NCI-H2029 (cell line): Measurements from ENCODE around the gene PEX26.
"Not testable (repeated sequence)": the region's sequence is repeated elsewhere in the genome, so short reads cannot be mapped to it uniquely, and the experiment has no call there.

ENCODE experiments used
- DNase-seq: peaks from one replicate; lab custom pipeline; 2025; lab: John Stamatoyannopoulos, UW

Gene PEX26

GRCh38 chr22:18077639-18078328 is at the start of gene PEX26:
TSS of gene PEX26 (plus strand) at chr22:18077990. CDS start at chr22:18078377, 387 bp downstream.
- DNase-seq, result peak; percentile 90

- no peak for DNase-seq
Observed at GRCh38 chr22:18028817-18029527, 48.8 kb upstream of the PEX26 start.

GRCh38 chr22:18029686-18030267 is 48.0 kb upstream of the PEX26 start:
- no peak for DNase-seq

GRCh38 chr22:18031695-18032454 is 45.9 kb upstream of the PEX26 start:
- peak; percentile 36 for DNase-seq

- no peak for DNase-seq
Observed at GRCh38 chr22:18032455-18033101, 45.2 kb upstream of the PEX26 start.

DNA sequence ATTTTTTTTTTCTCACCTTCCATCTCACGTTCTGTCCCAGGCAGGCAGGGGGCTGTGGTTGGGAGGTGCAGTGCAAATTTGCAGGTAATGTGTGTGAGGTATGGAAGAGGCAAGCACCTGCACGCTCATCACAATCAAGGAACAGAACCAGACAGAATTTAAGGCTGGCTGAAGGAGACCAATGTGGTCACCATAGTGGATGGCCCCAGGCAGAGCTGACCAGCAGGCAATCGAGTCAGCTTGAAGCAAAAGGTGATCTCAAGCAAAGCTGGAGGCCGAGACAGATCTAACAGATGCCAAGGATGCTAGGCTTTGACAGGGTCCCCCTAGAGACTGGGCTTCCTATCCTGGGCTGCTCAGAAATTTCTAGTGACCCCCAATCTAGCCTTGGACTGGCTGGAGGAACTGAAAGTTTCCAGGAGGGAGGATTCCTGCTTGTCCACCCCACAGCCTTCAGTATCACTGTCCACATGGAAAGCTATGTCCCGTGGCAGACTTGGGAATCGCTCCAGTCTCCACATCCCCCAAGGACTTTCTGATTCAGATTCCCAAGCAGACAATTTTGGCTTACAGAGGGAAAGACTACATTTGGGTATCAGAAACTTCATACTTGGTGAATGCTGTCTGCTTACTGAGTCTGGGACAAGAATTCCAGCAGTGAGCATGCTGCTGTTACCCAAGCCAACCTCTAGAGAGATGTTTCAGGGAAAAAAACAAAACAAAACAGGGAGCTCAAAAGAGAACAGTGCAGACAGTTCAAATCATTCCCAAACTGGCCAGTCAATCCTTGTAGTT is 44.4 kb upstream of the PEX26 start:
- no peak for DNase-seq

GRCh38 chr22:18034076-18034475 is 43.7 kb upstream of the PEX26 start:
- DNase-seq, result no peak

- peak; percentile 91 for DNase-seq
Observed at GRCh38 chr22:18035751-18036150, 42.0 kb upstream of the PEX26 start.

- DNase-seq, result not testable (repeated sequence)
Observed at GRCh38 chr22:18040898-18041297, 36.9 kb upstream of the PEX26 start.

- no peak for DNase-seq
Observed at GRCh38 chr22:18042685-18043084, 35.1 kb upstream of the PEX26 start.

- DNase-seq, result peak; percentile 94
Observed at GRCh38 chr22:18044548-18045271, 33.1 kb upstream of the PEX26 start.

DNA sequence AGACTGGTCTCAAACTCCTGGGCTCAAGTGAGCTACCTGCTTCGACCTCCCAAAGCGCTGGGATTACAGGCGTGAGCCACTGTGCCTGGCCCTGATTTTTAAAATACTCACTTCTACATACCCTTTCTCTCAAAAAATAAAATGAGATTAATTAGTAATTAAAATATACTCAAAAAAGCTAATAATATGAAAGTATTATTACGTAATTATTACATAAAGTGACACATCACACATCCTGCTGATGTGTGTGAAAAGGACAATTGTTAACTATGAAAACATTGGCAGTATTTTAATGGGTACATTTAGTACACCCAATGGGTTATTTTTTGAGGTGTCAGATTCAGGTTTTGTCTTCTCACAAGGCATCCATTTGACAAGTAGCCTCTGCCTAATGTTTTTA is 32.0 kb upstream of the PEX26 start:
- no peak for DNase-seq

GRCh38 chr22:18048041-18048440 is 29.7 kb upstream of the PEX26 start:
- DNase-seq, result no peak

GRCh38 chr22:18048441-18048898 is 29.3 kb upstream of the PEX26 start:
- no peak for DNase-seq

DNA sequence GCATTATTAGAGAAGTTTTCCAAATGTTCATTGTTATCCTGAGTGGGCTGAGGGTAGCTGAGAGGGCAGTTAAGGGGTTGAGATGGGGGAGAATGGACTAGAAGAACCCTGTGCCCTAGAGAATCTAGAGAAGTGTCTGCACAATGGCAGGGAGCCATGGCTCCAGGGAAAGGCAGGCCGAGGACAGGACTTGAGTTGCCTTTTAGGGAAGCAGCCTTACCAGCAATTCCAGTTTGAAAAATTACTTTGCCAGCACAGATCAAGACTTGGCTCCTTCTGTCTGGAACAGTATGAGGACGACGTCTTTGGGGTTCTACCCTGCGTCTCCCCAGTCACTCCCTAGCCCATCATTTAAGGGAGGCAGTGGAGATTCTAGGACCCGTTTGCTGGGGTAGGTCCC is 27.7 kb upstream of the PEX26 start:
- DNase-seq, result no peak

DNA sequence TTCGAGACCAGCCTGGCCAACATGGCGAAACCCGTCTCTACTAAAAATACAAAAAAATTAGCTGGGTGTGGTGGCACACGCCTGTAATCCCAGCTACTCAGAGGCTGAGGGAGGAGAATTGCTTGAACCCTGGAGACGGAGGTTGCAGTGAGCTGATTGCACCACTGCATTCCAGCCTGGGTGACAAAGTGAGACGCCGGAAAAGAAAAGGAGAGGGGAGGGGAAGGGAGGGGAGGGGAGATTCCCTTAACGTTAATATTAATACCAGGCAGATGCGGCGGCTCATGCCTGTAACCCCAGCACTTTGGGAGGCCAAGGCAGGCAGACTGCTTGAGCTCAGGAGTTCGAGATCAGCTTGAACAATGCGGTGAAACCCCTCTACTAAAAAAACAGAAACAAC is 26.7 kb upstream of the PEX26 start:
- not testable (repeated sequence) for DNase-seq

DNA sequence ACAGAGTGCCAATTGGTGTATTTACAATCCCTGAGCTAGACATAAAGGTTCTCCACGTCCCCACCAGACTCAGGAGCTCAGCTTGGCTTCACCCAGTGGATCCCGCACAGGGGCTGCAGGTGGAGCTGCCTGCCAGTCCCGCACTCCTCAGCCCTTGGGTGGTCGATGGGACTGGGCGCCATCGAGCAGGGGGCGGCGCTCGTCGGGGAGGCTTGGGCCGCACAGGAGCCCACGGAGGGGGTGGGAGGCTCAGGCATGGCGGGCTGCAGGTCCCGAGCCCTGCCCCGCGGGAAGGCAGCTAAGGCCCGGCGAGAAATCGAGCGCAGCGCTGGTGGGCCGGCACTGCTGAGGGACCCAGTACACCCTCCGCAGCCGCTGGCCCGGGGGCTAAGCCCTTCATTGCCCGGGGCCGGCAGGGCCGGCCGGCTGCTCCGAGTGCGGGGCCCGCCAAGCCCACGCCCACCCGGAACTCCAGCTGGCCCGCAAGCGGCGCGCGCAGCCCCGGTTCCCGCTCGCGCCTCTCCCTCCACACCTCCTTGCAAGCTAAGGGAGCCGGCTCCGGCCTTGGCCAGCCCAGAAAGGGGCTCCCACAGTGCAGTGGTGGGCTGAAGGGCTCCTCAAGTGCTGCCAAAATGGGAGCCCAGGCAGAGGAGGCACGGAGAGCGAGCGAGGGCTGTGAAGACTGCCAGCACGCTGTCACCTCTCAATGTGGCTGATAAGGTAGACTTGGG is 24.4 kb upstream of the PEX26 start:
- DNase-seq, result not testable (repeated sequence)

DNA sequence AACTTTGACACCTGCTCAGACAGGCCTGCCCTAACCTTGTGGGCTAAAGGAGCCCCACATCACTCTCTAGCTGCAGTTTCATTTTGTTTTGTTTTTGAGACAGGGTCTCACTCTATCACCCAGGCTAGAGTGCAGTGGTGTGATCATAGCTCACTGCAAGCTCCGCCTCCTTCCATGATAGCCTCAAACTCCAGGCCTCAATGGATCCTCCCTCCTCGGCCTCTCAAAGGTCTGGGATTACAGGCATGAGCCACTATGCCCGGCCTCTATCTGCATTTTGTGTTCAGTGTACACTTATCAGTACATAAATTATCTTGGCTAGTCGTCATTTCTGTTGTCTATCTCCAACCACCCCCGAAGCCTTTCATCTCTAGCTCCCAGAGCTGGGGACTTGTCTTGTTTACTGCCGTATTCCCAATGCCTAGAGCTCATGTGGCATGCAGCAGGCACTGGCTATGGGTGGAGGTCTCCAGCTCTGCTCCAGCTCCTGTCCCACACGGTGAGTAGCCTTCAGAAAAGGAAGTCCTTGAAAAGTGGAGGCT is 22.1 kb upstream of the PEX26 start:
- DNase-seq, result peak; percentile 54

- peak; percentile 95 for DNase-seq
Observed at GRCh38 chr22:18056161-18056666, 21.6 kb upstream of the PEX26 start.
